Measurements from ENCODE around the gene TOMM20.

The TOMM20 gene

DNA sequence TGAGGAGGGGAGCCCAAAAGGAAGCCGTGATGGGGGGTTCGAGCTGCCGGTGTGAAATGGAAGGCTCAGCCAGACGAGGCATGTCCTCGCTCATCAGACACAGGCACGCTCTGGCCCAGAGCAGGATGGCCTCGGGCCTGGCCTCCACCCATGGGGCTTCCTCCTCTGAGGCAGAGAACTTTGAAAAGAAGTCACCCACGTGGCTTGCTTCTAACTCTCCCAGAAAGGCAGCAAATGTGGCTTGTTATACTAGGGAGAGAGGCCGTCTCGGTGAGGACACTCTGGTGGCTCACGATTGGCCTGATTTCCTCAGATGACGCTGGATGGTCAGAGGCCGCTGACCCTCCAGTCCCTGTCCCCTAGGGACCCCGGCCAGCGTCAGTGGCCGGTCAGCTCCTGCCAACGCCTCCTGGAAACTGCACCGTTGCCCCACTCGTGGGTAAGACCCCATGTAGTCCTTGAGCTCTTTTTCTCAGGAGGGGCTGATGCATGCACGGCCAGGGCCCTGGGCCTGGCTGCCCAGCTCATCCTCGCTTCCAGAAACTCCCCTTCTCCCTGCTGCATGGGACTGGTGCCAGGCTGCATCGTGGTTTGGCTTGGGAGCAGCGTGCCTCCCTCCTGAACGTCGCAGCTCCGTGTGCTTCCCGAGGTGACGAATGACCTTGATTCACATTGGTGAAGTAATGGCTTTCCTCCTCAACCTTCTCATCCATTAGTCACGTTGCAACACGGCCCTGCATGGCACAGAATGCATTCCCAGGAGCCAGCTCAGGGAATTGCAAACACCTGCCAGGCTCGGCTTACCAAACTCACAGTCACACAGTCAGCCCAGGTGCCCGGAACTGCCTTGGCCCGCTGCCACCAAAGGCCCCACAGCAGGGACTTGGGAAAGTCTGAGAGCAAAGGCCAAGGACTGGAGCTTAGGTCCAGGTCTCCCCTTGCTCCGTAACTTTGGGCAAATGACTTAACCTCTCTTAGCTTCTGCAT lies 58.8 kb downstream of the TOMM20 start:
- in situ Hi-C loops (cut with HindIII; ENCODE audit: low sequenced_read_pairs), result loop anchor here (5.0 to 25.0 kb wide), 5 partner anchors 113 to 475 kb away; no protein-coding TSS in a partner anchor

DNA sequence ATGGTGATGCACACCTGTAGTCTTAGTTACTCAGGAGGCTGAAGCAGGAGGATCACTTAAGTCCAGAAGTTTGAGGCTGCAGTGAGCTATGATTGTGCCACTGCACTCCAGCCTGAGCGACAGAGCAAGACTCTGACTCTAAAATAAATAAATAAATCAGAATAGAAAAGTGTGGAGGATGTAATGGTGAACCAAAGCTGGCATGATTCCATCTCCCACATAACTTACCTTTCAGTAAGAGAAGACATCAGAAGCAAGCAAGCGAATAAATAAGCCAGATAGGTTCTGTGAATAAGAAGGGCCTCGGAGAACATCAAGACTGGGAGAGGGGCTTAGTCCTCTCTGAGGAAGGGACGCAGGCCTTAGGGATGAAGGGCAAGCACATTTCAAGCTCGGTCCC lies 59.5 kb downstream of the TOMM20 start:
- in situ Hi-C loops (cut with HindIII; ENCODE audit: low sequenced_read_pairs), result loop anchor here (25.0 kb wide), 1 partner anchor 332 kb away; no protein-coding TSS in a partner anchor

DNA sequence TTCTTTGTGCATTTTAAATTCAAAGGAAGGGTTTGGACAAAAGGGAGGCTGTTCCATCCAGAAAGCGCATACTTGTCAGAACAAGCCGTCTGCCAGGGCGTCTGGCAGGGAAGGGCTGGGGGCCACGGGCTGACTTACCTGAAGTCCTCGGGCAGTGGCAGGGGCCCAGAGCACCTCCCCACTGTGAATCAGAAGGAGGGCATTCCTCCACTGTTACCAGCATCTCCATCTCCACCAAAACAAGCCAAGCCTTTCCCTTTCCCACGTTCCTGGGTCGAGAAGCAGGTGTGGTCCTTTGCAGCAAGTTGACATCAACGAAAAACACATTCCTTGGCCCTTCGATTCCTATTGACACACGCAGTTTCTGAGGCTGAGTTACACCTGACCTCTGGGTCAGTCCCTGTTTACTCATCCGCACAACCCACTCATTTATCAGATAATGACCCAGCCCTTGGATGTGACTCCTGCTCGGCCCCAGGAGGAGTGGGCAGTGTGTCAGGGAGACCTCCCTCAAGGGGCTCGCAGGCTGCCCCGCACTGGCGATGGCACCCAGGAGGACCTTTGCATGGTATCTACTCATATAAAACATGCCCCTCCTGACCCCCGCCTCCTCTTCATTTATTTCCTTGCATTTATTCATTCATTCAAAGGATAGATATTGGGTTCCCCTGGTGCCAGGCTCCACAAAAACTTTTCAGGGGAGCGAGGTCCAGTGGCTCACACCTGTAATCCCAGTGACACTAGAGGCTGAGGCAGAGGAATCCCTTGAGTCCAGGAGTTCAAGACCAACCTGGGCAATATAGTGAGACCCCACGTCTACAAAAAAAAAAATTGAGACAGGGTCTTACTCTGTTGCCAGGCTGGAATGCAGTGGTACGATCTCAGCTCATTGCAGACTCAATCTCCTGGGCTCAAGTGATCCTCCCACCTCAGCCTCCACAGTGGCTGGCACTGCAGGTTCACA lies 60.2 kb downstream of the TOMM20 start:
- in situ Hi-C loops (cut with HindIII; ENCODE audit: low sequenced_read_pairs), result loop anchor here (25.0 kb wide), 1 partner anchor 331 kb away; no protein-coding TSS in a partner anchor

DNA sequence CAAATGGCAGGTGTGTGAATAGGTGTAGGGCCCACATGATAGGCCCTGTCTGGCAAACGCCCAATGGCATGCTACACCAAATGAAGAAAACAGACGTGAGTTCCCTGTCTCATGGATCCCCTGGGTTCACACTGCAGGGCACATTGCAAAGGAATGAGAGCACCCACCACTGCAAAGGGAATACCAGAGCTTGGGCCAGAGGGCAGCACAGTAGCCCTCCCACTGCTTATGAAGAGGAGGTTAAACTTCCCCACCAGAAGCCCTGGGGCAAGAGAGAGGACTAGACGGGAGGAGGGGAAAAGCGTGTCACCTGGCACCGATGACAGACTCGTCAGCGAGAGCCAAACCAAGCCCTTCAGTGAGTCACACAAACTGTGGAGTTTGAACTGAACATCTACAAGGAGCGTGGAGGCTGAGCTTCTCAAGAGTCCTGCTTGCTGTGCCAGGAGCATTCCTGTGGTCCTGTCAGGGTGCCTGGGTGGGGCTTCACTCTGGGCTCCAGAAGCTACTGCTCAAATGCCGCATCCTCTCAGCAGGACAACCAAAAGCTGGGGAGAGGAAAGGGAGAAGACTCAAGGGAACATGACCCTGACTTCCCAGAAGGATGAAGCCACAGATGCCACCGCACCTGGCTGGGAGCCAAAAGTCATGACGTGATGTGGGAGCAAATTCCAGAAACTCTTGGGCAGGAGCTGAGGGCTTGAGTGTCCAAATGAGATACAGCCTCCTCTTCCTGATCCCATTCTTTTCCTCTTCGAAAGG lies 61.1 kb downstream of the TOMM20 start:
- in situ Hi-C loops (cut with HindIII; ENCODE audit: low sequenced_read_pairs), result loop anchor here (25.0 kb wide), 1 partner anchor 330 kb away; no protein-coding TSS in a partner anchor

DNA sequence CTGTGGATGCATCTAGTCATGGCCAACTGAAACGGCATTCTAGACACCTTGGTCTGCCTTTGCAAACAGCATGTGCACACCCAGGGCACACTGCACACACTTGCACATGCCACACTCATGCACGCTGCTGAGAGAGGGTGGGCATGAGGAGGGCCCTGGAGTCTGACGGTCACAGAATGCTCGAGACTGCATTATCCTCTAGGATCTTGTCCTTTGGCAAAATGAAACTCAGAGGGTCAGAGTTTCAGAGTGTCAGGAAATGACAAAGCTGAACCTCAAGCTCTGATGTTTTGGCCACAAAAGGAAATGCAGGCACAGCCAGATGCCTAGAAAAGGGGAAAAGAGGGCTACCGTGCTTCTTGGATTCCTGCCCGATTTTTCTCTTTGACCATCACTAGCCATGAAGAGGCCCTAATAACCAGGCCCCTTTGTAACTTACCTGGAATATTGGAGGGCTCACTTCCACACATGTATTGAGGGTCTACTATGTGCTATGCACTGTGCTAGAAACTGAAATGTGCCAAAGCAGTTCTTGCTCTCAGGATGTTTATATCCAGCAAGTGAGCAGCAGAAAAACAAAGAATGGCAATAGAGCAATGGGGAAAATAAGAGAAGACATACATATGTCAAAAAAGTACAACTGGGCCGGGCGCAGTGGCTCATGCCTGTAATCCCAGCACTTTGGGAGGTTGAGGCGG lies 65.4 kb downstream of the TOMM20 start:
- in situ Hi-C loops (cut with HindIII; ENCODE audit: low sequenced_read_pairs), result loop anchor here (25.0 kb wide), 1 partner anchor 326 kb away; no protein-coding TSS in a partner anchor

DNA sequence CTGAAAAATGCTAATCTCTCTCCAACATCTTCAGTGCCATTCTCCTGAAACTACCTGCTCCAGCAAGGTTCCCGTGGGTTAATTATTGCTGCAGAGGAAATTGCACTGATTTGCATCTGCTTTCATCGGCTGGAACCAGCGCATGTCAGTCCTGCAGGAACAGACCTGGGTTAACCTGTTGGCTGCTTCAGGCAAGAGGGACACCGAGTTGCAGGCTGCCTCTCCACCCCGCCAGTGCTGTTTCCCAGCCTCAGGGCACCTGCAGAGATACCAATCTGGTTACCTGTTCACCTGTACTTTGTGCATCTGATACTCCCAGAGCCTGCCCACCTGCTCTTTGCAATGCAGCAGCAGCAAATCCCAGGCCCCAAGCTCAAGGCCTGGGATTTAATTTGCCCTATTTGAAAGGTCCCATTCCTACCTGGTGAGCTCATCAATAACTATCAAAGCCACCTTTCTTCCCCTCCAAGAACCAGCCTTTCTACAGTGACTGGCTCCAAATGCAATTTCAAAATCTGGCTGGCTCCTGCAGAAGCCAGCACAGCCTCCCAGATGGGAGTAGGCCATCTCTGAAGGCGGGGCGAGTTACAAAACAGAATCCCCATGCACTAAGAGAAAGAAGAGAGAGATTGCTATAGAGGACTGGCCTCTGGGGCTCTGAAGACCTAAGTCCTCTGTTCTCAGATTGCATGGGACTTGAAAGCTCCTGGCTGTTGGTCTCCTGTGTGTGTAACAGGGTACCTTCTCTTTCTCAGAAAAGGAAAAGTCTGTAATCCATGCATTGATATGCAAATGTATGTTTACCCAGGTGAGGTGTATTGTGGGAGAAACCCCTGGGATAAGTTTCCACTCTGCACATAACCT lies 67.8 kb downstream of the TOMM20 start:
- in situ Hi-C loops (cut with HindIII; ENCODE audit: low sequenced_read_pairs), result loop anchor here (25.0 kb wide), 1 partner anchor 324 kb away; no protein-coding TSS in a partner anchor
